Bronchial epithelial cell (primary cell): ENCODE results near the gene IREB2. TPM values are rescaled to one million over a fixed set of nuclear protein-coding genes. Genes with fewer than 3 reads are reported as not detected.
"Not testable (repeated sequence)": the region's sequence is repeated elsewhere in the genome, so short reads cannot be mapped to it uniquely, and the experiment has no call there.

ENCODE experiments used
- DNase-seq: peaks from one replicate; pipeline ENCODE4 v3.0.0-alpha.2; 2010; ENCODE audit warnings: low read depth
- FAIRE-seq: peaks from 2 replicates; lab custom pipeline; 2011; peaks lifted over from hg19 to GRCh38; lab: Jason Lieb, UNC
- H3K27me3 ChIP-seq: 2 replicates; pipeline ENCODE4 v1.5.1; 2011; ENCODE audit warnings: low read length; ENCODE audit not compliant: control insufficient read depth, insufficient read depth
- H3K36me3 ChIP-seq: 2 replicates; pipeline ENCODE4 v1.5.1; 2011; ENCODE audit warnings: low read length; ENCODE audit not compliant: control insufficient read depth, insufficient read depth
- H3K4me3 ChIP-seq: 2 replicates; pipeline ENCODE4 v1.5.1; 2011; ENCODE audit warnings: mild to moderate bottlenecking, low read depth, low read length, control low read depth
- CTCF ChIP-seq: IDR thresholded peaks from 2 replicates; pipeline ENCODE4 v1.5.1; 2011; ENCODE audit warnings: mild to moderate bottlenecking, moderate library complexity, low read length, control low read depth, inconsistent platforms; ENCODE audit not compliant: insufficient read depth, severe bottlenecking
- total RNA-seq: library from RNA; depleted of rRNA; stranded (reverse); fragments of >200 nt; gene quantifications from 2 replicates; pipeline ENCODE4 v1.2.1, GENCODE V29; 2014

The IREB2 gene
- total RNA-seq, 1 donor from 2014 or later: 12.6 TPM

DNA sequence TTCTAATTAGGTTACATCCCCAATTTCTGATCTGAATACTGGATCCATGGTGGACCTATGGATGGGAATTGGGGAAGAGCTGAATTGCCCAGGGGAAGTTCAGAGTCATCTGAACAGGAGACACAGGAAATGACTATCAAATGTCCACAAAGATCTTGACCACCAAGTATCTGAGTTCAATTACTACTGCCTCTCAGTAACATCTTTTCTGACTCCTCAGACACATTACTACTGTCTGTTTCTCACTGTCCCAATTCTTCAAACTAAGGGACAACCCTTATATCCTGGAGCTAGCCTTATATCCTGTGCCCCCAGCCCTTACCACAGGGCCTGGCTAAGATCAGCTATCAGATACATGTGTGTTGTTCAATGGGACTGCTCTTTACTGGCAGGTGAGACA lies 10.1 kb upstream of the IREB2 start:
- Histone ChIP-seq H3K4me3 (no peak overlapping the region), H3K36me3 (no peaks in the 10 kb centered on the region), H3K27me3 (no peaks in the 10 kb centered on the region)
- no peak for TF ChIP-seq CTCF
- no peak for FAIRE-seq
- no peak for DNase-seq

DNA sequence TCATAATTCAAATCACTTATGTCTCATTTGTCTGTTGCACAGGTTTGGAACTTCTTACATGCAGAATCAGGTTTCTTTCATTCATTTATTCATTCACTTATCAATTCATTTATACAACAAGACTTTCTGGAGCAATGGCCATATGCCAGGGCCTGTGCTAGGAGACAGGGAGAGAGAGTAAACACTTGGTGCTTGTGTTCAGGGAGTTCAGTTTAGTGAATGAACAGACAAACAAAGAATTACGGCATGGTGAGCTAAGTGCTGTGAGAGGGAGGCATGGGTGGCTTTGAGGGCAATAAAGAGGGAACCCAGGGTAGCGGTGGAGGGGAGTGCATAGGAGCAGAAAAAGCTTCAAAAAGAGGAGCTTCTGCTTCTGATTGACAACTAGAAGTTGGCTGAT lies 8.5 kb upstream of the IREB2 start:
- Histone ChIP-seq H3K36me3 (no peaks in the 10 kb centered on the region), H3K4me3 (no peak overlapping the region), H3K27me3 (no peaks in the 10 kb centered on the region)
- FAIRE-seq (no peak), DNase-seq (no peak)
- no peak for TF ChIP-seq CTCF

GRCh38 chr15:78431955-78432354 lies 6.1 kb upstream of the IREB2 start:
- no peak for TF ChIP-seq CTCF
- H3K36me3 ChIP-seq: no peaks in the 10 kb centered on the region
- DNase-seq (no peak), FAIRE-seq (no peak)
- no peak overlapping the region for H3K4me3 ChIP-seq
- no peaks in the 10 kb centered on the region for H3K27me3 ChIP-seq

DNA sequence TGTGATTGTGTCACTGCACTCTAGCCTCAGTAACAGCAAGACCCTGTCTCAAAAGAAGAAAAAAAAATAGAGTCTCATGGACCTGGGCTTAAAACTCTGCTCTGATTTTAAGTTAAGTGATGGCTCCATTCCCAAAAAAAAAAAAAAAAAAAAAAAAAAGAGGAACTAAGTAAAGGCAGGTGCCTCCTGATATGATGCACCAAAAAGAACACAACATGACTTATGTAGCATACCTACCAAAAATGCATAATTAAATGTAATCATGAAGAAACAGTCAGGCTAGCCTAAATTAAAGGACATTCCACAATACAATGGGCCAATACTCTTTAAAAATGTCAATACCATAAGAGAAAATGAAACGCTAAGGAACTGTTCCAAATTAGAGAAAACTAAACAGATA lies 5.4 kb upstream of the IREB2 start:
- H3K4me3 ChIP-seq: no peak overlapping the region
- TF ChIP-seq CTCF: no peak

DNA sequence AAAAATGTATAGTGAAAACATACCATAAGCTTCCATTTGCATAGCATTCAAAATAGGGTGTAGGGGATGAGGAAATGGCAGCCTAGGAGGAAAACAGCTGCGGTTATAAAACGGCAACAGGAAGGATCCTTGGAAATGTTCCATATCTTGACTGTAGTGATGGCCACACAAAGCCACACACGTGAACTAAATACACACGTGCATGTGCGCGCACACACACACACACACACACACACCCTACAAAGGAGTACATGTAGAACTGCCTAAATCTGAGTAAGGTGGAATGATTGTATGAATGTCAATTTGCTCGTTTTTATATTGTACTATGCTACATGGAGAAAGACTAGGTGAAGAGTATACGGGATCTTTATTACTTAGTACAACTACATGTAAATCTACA lies 3.9 kb upstream of the IREB2 start:
- H3K4me3 ChIP-seq: no peak overlapping the region
- no peak for TF ChIP-seq CTCF
- FAIRE-seq (no peak), DNase-seq (no peak)
- no peaks in the 10 kb centered on the region for H3K27me3 ChIP-seq
- no peaks in the 10 kb centered on the region for H3K36me3 ChIP-seq

More for the DNA sequence above, 5.4 kb upstream of the IREB2 start:
- no peak for FAIRE-seq
- no peaks in the 10 kb centered on the region for H3K27me3 ChIP-seq
- no peak for DNase-seq
- no peaks in the 10 kb centered on the region for H3K36me3 ChIP-seq

GRCh38 chr15:78434711-78435110 lies 3.3 kb upstream of the IREB2 start:
- DNase-seq, FAIRE-seq, H3K36me3 ChIP-seq, H3K27me3 ChIP-seq, H3K4me3 ChIP-seq: not testable (repeated sequence)
